Cardiac fibroblast (primary cell): ENCODE data around the gene CIAO2A.

Source experiments
- DNase-seq, 2 donors: peaks; one replicate each; pipeline versions ENCODE4 v3.0.0 to v3.0.0-alpha.2; 2010; ENCODE audit warnings: low read depth in 2 of 2
- H3K4me3 ChIP-seq, 2 donors: replicated peaks in 1 of 2; 1 replicate in 1 of 2; 2 replicates in 1 of 2; pipeline ENCODE4 v1.5.1; 2011; ENCODE audit warnings: low read depth in 2 of 2, low read length in 2 of 2, mild to moderate bottlenecking in 2 of 2, moderate library complexity in 1 of 2
- TF ChIP-seq, protein P1 (sequence below): IDR thresholded peaks from one replicate; pipeline ENCODE4 v1.5.1; 2011; ENCODE audit warnings: low read depth, mild to moderate bottlenecking, low read length, inconsistent platforms

Gene CIAO2A

DNA sequence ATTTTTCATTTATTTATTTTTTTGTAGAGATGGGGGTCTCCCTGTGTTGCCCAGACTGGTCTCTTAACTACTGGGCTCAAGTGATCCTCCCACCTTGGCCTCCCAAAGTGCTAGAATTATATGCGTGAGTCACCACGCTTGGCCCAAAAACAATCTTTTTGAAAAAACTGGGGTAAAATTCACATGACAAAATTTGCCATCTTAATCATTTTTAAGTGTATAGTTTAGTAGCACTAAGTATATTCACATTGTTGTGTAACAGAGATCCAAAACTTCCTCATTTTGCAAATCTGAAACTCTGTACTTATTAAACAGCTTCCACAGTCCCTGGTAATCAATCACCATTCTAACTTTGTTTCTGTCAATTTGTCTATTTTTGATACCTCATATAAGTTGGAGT lies 7.3 kb upstream of the CIAO2A start:
- H3K4me3 ChIP-seq, result no peak overlapping the region
- TF ChIP-seq, protein P1, sequence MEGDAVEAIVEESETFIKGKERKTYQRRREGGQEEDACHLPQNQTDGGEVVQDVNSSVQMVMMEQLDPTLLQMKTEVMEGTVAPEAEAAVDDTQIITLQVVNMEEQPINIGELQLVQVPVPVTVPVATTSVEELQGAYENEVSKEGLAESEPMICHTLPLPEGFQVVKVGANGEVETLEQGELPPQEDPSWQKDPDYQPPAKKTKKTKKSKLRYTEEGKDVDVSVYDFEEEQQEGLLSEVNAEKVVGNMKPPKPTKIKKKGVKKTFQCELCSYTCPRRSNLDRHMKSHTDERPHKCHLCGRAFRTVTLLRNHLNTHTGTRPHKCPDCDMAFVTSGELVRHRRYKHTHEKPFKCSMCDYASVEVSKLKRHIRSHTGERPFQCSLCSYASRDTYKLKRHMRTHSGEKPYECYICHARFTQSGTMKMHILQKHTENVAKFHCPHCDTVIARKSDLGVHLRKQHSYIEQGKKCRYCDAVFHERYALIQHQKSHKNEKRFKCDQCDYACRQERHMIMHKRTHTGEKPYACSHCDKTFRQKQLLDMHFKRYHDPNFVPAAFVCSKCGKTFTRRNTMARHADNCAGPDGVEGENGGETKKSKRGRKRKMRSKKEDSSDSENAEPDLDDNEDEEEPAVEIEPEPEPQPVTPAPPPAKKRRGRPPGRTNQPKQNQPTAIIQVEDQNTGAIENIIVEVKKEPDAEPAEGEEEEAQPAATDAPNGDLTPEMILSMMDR, result no peak
- DNase-seq, result no peak

DNA sequence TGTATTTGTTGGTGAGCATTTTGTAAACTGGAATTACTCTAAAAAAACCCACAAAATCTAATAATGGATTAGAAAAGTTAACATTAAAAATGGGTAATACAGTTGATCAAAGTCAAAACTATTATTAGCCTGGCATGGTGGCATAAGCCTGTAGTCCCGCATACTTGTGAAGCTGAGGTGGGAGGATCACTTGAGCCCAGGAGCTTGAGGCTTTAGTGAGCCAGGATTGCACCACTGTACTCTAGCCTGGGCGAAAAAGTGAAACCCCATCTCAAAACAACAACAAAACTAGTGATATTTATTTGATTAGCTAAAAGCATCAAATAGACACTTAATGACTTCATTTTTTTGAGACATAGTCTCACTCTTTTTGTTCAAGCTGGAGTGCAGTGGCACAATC lies 5.7 kb upstream of the CIAO2A start:
- DNase-seq, result no peak
- TF ChIP-seq, protein P1, result no peak

DNA sequence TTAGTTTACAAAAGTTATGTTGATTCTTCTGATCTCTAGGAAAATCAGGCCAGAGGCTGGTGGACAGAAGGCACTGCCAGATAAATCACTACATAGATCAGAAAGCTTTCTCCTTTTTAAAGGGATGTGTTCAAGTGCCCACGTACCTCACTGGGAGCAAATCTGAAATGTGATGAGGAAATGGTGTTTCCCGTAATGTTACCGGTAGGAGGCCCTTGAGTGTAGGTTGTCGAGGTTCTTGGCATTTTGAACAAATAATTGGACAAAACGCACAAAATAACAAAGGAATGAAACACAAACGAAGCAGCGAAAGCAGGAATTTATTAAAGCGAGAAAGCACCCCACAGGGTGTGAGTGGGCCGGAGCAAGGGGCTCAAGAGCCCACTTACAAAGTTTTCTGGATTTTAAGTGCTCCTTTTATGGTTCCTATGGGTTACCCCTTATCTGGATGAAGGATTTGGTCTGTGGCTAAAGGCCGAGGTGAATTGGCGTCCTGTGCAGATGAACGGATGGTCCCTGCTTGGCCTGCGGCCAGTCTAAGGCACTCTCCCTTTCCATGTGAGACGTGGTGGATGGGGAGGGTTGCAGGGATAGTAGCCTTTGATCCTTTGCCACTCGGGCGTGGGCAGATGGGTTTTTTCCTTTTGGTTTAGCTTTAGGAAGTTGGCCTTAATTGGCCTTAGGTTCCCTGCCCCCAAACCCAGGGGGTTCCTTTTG lies 3.2 kb upstream of the CIAO2A start:
- TF ChIP-seq, protein P1, result peak; percentile 14
- peak; percentile 49 to 56 for DNase-seq

More for the DNA sequence above, 5.7 kb upstream of the CIAO2A start:
- H3K4me3 ChIP-seq, result no peak overlapping the region

DNA sequence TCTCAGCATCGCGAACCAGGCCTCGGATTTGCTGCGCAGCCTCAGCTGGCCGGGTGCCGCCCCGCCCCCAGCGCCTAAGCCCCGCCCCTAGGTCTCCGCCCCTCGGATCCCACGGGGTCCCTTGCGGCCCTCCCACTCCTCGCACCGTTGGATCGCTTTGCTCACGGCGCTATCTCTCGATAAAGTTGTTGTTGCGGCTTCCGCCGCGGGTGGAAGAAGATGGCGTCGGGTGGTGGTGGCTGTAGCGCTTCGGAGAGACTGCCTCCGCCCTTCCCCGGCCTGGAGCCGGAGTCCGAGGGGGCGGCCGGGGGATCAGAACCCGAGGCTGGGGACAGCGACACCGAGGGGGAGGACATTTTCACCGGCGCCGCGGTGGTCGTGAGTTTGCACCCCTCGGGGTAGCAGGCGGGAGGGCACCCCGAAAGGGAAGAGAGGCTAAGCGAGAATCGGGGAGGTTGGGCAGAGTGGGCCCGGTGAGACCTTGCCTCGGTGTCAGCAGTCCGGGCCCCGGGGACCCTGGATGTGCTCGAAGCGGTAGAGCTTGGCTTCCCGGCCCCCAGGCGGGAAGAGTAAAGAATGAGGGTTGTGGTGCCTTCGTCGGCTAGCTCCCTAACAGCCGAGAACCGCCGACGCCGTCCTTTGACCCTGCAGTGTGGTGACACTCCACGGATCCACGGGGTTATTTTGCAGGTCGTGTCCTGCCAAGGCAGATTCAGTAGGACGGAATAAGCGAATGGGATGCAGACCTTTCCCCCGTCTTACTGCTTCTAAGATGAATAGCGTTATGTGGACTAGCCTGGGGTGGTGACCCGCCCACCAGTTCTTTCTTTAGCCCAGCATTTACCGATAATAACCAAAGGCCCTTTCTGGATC lies 2.4 kb upstream of the CIAO2A start, which contains the start of gene SNX1:
SNX1 (plus strand) TSS at position 188 of the 873 bp plus-strand sequence; CDS start at position 220, 32 bp downstream.
- TF ChIP-seq, protein P1, result no peak
- DNase-seq, result peak; percentile 95 to 96
- H3K4me3 ChIP-seq, result peak within 1 kb of the TSS; percentile 96 to 97

More for the DNA sequence above, 3.2 kb upstream of the CIAO2A start:
- peak overlapping the region; percentile 96 to 97 for H3K4me3 ChIP-seq

DNA sequence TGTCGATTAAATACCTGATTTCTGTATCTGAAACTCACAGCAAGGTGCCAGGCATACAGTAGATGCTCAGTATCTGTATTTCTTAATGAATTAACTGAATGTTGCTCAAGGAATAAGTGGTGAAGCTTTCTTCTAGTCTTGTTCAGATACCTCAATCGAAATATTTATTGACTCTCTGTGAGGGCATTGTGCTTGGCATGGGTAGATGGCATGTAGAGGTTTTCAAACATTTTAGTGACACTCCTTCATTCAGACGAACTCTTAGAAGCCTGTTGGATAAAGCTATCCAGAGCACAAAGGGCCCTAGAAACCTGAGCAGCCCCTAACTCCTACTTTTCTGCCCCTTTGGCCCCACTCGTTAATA lies 1.8 kb upstream of the CIAO2A start:
- peak in 1 of 2 donors; percentile 22 for DNase-seq
- TF ChIP-seq, protein P1, result no peak
- H3K4me3 ChIP-seq, result peak overlapping the region in 1 of 2 donors; percentile 36

DNA sequence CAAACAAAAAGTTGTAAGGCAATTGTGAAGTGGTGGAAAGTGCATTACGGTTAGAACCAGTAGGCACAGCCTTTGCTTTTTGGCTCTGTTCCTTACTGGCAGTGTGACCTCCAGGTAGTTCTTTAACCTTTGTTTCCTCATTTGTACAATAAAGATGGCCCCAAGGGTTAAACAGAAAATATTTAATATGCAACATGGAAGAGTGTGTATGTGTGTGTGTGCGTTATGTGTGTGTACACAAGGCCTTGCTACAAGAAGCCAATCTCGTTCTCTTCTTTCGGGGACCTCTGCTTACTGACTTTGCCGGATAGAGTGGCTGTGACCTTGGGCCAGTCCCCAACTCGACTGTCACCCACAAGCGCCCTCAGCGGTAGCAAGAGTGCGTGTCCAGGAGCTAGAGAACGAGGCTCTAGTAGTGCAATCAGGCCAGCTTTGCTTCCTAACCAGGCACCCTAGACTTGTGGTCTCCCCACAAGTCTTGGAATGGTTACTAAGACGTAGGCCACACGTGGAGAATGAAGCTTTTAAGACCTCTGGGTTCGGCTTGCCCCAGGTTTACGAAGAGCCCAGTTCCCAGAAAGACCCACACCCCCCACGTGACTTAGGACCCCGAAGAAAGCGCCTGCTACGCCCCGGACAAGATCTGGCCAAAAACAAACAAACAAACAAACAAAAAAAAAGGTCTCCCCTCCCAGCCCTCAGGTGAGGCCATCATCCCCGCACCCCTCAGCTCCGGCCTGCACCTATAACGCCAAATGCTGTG lies 593 bp downstream of the CIAO2A start:
- peak; percentile 57 to 58 for DNase-seq
- TF ChIP-seq, protein P1, result peak; percentile 16
- H3K4me3 ChIP-seq, result peak overlapping the region; percentile 79 to 83
